Vagina (tissue), 2 donors: ENCODE measurements around the gene WFIKKN1. TPM values are rescaled to one million over a fixed set of nuclear protein-coding genes. Genes with fewer than 3 reads are reported as not detected.
A peak's percentile ranks its signal among the peaks of the same experiment; 100 is the strongest.

Source experiments
- DNase-seq, 2 donors: peaks; one replicate each; pipeline ENCODE4 v3.0.0-alpha.2; 2017; ENCODE audit errors: extremely low spot score in 2 of 2
- H3K27ac ChIP-seq: fragments of 200-600 bp; sonication (generic); one replicate; pipeline ENCODE4 v1.5.1; 2019
- H3K27me3 ChIP-seq: fragments of 200-600 bp; sonication (generic); one replicate; pipeline ENCODE4 v1.5.1; 2019
- H3K36me3 ChIP-seq, 2 donors: fragments of 200-600 bp; sonication (generic); one replicate each; pipeline ENCODE4 v1.5.1; 2017 to 2019
- H3K4me1 ChIP-seq: fragments of 200-600 bp; sonication (generic); one replicate; pipeline ENCODE4 v1.5.1; 2019
- H3K4me3 ChIP-seq, 2 donors: fragments of 200-600 bp; sonication (generic); 1 replicate in 1 of 2; 2 replicates in 1 of 2; pipeline ENCODE4 v1.5.1; 2016 to 2019
- H3K9me3 ChIP-seq: fragments of 200-600 bp; sonication (generic); one replicate; pipeline ENCODE4 v1.5.1; 2019
- POLR2A ChIP-seq, 2 donors: fragments of 450-650 bp; IDR thresholded peaks; one replicate each; pipeline ENCODE4 v1.6.1; 2017; ENCODE audit warnings: antibody characterized with exemption in 2 of 2, mild to moderate bottlenecking in 2 of 2, moderate library complexity in 2 of 2
- POLR2AphosphoS5 ChIP-seq, 2 donors: sonication (generic); formaldehyde crosslinking; IDR thresholded peaks; one replicate each; pipeline ENCODE4 v1.9.0; 2017; ENCODE audit warnings: antibody characterized with exemption in 2 of 2, mild to moderate bottlenecking in 2 of 2, low read depth in 1 of 2; ENCODE audit not compliant: insufficient read depth in 1 of 2
- intact Hi-C: fragments of 100-400 bp; cut with DNase I; formaldehyde crosslinking; loops from one replicate; pipeline ENCODE4 v1.15.1; 2023
- total RNA-seq: library from RNA; depleted of rRNA; stranded (reverse); fragments of >200 nt; gene quantifications from one replicate; pipeline ENCODE4 v1.2.3, GENCODE V29; 2016
- TF ChIP-seq, protein P1 (sequence below), 3 experiments: fragments of 450-650 bp in 2 of 3; fragments of 200-600 bp in 1 of 3; sonication (generic) in 1 of 3; IDR thresholded peaks; one replicate each; pipeline ENCODE4 v1.5.1; 2017 to 2019; ENCODE audit warnings: antibody characterized with exemption in 3 of 3, mild to moderate bottlenecking in 2 of 3, moderate library complexity in 2 of 3

The WFIKKN1 gene
- total RNA-seq, 1 donor from 2014 or later, result 3.2 TPM

DNA sequence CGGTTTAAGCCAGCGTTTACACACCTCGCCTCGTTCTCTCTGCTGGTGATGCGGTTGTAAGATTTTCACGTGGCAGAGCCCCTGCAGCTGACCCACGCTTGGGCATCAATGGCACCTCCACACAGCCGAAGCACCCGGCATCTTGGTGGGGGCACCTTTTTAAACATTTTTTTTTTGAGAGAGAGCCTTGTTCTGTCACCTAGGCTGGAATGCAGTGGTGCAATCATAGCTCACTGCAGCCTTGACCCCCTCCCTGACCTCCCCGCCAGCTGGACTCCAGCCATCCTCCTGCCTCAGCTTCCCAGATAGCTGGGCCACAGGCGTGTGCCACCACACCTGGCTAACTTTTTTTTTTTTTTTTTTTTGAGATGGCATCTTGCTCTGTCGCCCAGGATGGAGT, 23.2 kb downstream of the WFIKKN1 start:
- no peak for DNase-seq
- Histone ChIP-seq H3K9me3 (no peaks in the 10 kb centered on the region), H3K27me3 (no peaks in the 10 kb centered on the region), H3K36me3 (no peaks in the 10 kb centered on the region), H3K4me3 (no peak overlapping the region), H3K4me1 (peaks cover 10% of the 10 kb centered on the region), H3K27ac (no peak overlapping the region)
- TF ChIP-seq, protein P1, sequence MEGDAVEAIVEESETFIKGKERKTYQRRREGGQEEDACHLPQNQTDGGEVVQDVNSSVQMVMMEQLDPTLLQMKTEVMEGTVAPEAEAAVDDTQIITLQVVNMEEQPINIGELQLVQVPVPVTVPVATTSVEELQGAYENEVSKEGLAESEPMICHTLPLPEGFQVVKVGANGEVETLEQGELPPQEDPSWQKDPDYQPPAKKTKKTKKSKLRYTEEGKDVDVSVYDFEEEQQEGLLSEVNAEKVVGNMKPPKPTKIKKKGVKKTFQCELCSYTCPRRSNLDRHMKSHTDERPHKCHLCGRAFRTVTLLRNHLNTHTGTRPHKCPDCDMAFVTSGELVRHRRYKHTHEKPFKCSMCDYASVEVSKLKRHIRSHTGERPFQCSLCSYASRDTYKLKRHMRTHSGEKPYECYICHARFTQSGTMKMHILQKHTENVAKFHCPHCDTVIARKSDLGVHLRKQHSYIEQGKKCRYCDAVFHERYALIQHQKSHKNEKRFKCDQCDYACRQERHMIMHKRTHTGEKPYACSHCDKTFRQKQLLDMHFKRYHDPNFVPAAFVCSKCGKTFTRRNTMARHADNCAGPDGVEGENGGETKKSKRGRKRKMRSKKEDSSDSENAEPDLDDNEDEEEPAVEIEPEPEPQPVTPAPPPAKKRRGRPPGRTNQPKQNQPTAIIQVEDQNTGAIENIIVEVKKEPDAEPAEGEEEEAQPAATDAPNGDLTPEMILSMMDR (IDR thresholded peaks at IDR 0.05), result no peak
- TF ChIP-seq POLR2AphosphoS5 (IDR thresholded peaks at IDR 0.05; ENCODE audit: insufficient read depth in 1 of 2, low read depth in 1 of 2) (no peak), POLR2A (IDR thresholded peaks at IDR 0.05) (no peak)
- intact Hi-C loops, result no loop called here

GRCh38 chr16:657487-657886, 26.7 kb downstream of the WFIKKN1 start:
- Histone ChIP-seq H3K27me3 (no peaks in the 10 kb centered on the region), H3K9me3 (no peaks in the 10 kb centered on the region), H3K4me1 (peaks cover 18% of the 10 kb centered on the region), H3K27ac (no peak overlapping the region), H3K4me3 (no peak overlapping the region), H3K36me3 (no peaks in the 10 kb centered on the region)
- no peak for DNase-seq
- TF ChIP-seq POLR2AphosphoS5 (IDR thresholded peaks at IDR 0.05; ENCODE audit: insufficient read depth in 1 of 2, low read depth in 1 of 2) (no peak), POLR2A (IDR thresholded peaks at IDR 0.05) (no peak)
- TF ChIP-seq, protein P1 (IDR thresholded peaks at IDR 0.05), result no peak
- intact Hi-C loops, result no loop called here

DNA sequence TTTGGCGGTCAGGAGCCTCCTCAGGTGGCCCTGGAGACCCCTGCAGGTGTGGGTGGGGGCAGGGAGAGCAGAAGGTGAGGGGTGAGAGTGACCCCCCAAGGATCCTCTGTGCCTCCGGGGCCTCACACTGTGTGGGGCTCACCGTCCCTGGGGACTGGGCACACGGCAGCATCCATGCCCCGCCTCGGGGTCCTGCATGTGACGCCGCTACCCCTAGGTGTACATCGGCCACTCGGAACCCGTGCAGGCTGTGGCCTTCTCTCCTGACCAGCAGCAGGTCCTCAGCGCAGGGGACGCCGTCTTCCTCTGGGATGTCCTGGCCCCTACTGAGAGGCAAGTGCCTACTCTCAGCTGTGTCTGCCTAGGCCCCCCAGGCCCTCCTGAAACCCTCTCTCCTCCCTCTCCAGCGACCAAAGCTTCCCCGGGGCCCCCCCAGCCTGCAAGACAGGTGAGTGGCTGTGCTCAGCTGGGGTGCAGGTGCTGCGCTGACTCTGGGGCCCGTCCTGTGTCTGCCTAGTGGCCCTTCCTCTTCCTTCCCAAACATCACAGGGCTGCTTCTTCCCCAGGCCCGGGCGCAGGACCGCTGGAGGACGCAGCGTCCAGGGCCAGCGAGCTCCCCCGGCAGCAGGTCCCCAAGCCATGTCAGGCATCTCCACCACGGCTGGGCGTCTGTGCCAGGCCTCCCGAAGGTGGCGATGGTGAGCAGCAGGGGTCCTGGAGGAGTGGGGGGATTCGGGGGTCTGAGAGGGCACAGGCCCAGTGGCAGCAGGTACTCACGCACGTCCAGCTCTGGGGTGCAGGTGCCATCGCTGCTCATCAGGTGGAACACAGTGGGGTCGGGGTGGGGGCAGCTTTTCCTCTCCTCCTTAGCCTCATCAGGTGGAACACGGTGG, 28.1 kb downstream of the WFIKKN1 start:
- DNase-seq, result no peak
- Histone ChIP-seq H3K4me1 (peaks cover 18% of the 10 kb centered on the region), H3K27ac (no peak overlapping the region), H3K36me3 (no peaks in the 10 kb centered on the region), H3K27me3 (no peaks in the 10 kb centered on the region), H3K4me3 (no peak overlapping the region), H3K9me3 (no peaks in the 10 kb centered on the region)
- intact Hi-C loops, result no loop called here
- TF ChIP-seq, protein P1 (IDR thresholded peaks at IDR 0.05), result no peak

DNA sequence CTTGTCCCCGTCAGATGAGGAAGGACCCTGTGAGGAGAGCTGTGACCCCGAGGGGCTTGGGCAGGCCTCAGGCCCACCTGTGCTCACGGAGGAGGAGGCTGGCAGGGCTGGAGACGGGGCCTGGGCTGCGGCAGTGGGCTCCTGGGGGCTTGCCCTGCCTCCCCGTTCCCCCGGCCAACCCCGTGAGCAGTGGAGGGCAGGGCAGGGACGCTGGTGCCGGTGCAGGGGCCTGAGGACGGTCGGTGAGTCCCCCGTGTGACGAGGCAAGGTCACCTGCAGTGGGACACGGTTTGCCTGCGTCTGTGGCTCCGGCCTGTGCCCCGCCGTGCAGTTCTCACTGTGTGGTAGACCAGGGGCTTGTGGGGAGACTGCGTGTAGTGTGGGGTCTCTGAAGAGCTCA, 28.8 kb downstream of the WFIKKN1 start:
- Histone ChIP-seq H3K27ac (no peak overlapping the region), H3K36me3 (no peaks in the 10 kb centered on the region), H3K4me1 (peaks cover 18% of the 10 kb centered on the region), H3K4me3 (no peak overlapping the region), H3K27me3 (no peaks in the 10 kb centered on the region), H3K9me3 (no peaks in the 10 kb centered on the region)
- intact Hi-C loops, result no loop called here
- no peak for DNase-seq
- TF ChIP-seq POLR2AphosphoS5 (IDR thresholded peaks at IDR 0.05; ENCODE audit: insufficient read depth in 1 of 2, low read depth in 1 of 2) (no peak), POLR2A (IDR thresholded peaks at IDR 0.05) (no peak)
- TF ChIP-seq, protein P1 (IDR thresholded peaks at IDR 0.05), result no peak

- Histone ChIP-seq H3K9me3 (no peaks in the 10 kb centered on the region), H3K27ac (peak overlapping the region; percentile 75), H3K4me1 (peaks cover 18% of the 10 kb centered on the region), H3K27me3 (no peaks in the 10 kb centered on the region), H3K36me3 (no peaks in the 10 kb centered on the region), H3K4me3 (peak overlapping the region in 1 of 2 donors; percentile 36)
- no peak for DNase-seq
- intact Hi-C loops, result no loop called here
- TF ChIP-seq POLR2AphosphoS5 (IDR thresholded peaks at IDR 0.05; ENCODE audit: insufficient read depth in 1 of 2, low read depth in 1 of 2), result no peak
- TF ChIP-seq, protein P1 (IDR thresholded peaks at IDR 0.05), result no peak
- TF ChIP-seq POLR2A (IDR thresholded peaks at IDR 0.05), result no peak
These were observed 29.3 kb downstream of the WFIKKN1 start for GRCh38 chr16:660132-660458.
